Measurements from ENCODE around the gene CDT1. TPM values are rescaled to one million over a fixed set of nuclear protein-coding genes. Genes with fewer than 3 reads are reported as not detected.

The CDT1 gene
- total RNA-seq, 1 donor from 2014 or later: 25.3 TPM

- Mint-ChIP-seq H3K9me3 (ENCODE audit: low read depth) (no peaks in the 10 kb centered on the region), H3K4me3 (ENCODE audit: low read depth) (no peak overlapping the region), H3K36me3 (ENCODE audit: insufficient read depth) (no peaks in the 10 kb centered on the region), H3K4me1 (ENCODE audit: low read depth) (peaks cover 4% of the 10 kb centered on the region), H3K27ac (no peak overlapping the region), H3K27me3 (no peaks in the 10 kb centered on the region)
- DNase-seq (ENCODE audit: low spot score, unreplicated experiment): no peak
- no peak for TF ChIP-seq CTCF (IDR thresholded peaks at IDR 0.05; ENCODE audit: unreplicated experiment)
Measured at GRCh38 chr16:88809068-88809675, 5.6 kb downstream of the CDT1 start.

DNA sequence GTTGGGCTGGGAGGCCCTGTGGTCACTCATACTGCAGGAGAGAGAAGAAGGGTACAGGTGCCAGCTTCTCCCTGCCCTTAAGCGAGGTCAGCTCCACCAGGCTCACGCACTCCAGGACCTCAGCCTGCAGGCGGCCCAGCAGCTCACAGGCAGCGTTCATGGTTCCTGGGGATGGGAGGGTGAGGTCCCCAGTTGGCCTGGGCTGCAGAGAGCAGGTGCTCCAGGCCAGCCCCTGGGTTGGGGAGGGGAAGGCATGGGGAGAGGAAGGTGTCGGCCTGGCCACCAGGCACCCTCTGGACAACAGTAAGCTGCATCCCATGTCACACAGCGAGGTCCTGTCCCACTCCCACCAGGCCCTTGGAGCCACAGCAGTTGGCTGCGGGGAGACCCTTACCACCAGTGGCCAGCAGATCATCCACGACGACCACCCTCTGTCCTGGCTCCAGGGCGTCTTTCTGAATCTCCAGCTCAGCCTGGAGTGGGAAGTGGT is 6.1 kb downstream of the CDT1 start:
- DNase-seq (ENCODE audit: low spot score, unreplicated experiment): no peak
- no peaks in the 10 kb centered on the region for H3K36me3 Mint-ChIP-seq (ENCODE audit: insufficient read depth)
- no peak for TF ChIP-seq CTCF (IDR thresholded peaks at IDR 0.05; ENCODE audit: unreplicated experiment)
- no peaks in the 10 kb centered on the region for H3K27me3 Mint-ChIP-seq
- peaks cover 4% of the 10 kb centered on the region for H3K4me1 Mint-ChIP-seq (ENCODE audit: low read depth)
- no peaks in the 10 kb centered on the region for H3K9me3 Mint-ChIP-seq (ENCODE audit: low read depth)
- no peak overlapping the region for H3K27ac Mint-ChIP-seq
- H3K4me3 Mint-ChIP-seq (ENCODE audit: low read depth): no peak overlapping the region

DNA sequence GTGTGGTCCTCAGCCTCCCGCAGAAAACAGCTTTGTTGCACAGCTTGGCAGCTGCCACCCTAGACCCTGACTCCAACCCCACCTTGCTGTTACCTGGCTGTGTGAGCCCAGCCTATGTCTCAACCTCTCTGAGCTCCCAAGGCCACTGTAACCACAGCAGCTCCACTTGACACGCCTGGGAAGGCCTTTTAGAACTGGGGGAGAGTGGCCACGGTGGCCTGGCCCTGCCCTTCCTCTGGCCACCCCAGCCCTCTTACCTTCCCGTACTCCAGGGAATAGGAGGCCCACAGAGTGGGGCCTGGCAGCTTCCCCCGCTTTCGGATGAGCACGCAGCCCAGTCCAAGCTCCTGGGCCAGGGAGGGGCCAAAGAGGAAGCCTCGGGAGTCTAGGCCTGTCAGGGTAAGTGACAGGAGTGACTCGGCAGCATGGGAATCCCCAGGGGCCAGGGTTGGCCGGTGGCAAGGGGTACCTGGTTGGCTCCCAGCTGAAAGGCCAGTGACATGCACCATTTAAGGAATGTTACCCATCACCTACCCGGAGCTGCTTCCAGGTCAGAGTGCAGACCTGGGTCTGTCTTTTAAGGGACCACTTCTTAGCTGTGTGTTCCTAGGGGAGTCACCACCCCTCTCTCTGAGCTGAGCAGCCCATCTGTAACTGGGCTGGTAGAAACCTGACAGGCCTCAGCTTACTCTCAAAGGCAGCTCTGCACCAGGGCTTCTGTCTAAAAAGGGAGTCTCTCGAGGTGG is 6.8 kb downstream of the CDT1 start:
- no peak for DNase-seq (ENCODE audit: low spot score, unreplicated experiment)
- peak overlapping the region; percentile 85 for H3K4me3 Mint-ChIP-seq (ENCODE audit: low read depth)
- no peaks in the 10 kb centered on the region for H3K36me3 Mint-ChIP-seq (ENCODE audit: insufficient read depth)
- peaks cover 4% of the 10 kb centered on the region for H3K4me1 Mint-ChIP-seq (ENCODE audit: low read depth)
- peak overlapping the region; percentile 81 for H3K27ac Mint-ChIP-seq
- H3K9me3 Mint-ChIP-seq (ENCODE audit: low read depth): no peaks in the 10 kb centered on the region
- no peak for TF ChIP-seq CTCF (IDR thresholded peaks at IDR 0.05; ENCODE audit: unreplicated experiment)
- H3K27me3 Mint-ChIP-seq: no peaks in the 10 kb centered on the region

DNA sequence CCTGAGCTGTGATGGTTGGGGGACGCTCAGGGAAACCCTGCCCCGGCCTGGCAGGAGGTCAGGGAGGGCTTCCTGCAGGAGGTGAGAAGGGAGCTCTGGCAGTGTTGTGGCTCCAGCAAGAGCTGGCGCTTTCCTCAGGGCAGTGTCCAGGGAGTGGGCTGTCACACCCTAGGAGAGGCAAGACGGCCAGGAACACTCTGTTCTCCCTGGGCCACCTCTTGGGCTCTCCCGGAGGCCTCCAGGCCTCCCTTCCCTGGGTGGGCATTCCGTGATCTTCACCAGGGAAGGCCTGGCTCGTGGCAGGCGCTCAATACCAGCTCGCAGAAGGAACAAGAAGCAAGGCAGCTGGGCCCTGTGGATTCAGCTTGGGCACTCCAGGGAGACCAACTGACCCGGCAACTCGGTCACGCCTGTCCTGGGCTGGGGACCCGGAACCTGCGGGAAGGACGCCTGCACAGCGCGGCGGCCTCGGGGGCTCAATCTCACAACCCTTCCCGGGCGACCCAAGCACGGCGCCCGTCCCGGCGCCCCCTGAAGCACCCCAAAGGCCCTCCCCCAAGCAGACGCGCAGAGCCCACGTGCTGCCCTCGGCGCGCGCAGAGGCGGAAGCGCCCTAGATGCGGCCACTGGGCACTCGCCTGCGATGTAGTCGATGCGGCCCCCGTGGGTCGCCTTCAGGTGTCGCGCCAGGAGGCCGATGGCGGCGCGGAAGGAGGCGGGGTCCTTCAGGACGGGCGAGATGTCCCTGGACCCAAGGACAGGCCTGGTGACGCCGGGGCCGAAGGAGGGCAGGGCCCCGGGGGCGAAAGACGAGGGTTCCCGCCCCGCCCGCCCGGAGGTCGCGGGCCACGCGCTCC is 7.6 kb downstream of the CDT1 start:
- H3K27me3 Mint-ChIP-seq: no peaks in the 10 kb centered on the region
- H3K4me1 Mint-ChIP-seq (ENCODE audit: low read depth): peaks cover 4% of the 10 kb centered on the region
- peak overlapping the region; percentile 84 for H3K27ac Mint-ChIP-seq
- H3K9me3 Mint-ChIP-seq (ENCODE audit: low read depth): no peaks in the 10 kb centered on the region
- H3K36me3 Mint-ChIP-seq (ENCODE audit: insufficient read depth): no peaks in the 10 kb centered on the region
- DNase-seq (ENCODE audit: low spot score, unreplicated experiment): peak; percentile 42
- H3K4me3 Mint-ChIP-seq (ENCODE audit: low read depth): peak overlapping the region; percentile 85
- no peak for TF ChIP-seq CTCF (IDR thresholded peaks at IDR 0.05; ENCODE audit: unreplicated experiment)
